ENCODE measurements around the gene SPSB3. TPM values are rescaled to one million over a fixed set of nuclear protein-coding genes. Genes with fewer than 3 reads are reported as not detected.

SPSB3 gene
- total and polyA plus RNA-seq, 9 of the 15 experiments (the other 6 are each of a cell fraction or from before 2014, with no cell fraction given): 0.39 to 37.4 (median 7.1) TPM

DNA sequence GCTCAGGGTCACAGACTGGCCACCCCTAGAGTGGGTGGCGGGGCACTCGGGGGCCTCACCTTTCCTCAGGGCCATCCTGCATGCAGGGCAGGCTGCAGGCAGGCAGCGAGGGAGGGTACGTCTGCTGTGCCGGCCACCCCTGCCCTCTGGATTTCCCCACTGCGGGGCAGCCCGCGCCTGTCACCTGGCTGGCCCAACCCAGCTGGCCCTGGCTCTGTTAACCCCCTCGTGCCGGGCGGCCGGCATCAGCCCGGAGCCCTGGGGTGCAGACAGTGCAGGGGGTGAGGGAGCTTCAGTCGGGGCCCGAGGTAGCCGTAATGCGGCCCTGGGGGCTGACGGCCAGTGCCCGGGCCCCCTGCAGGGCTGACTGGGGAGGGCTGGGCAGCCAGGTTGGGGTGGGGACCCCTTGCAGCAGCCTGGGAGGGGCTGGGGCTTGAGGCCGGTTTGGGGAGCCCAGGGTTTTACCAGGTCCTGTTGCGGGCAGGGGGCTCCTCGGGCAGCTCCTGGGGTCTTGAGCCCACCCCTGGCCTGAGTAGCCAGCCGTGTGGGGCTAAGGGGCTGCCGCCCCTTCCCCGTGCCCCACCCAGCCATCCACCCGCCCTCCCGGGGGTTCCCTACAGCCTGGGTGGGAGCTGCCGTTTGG, 11.3 kb upstream of the SPSB3 start, which contains the start of gene IGFALS:
TSS of gene IGFALS (minus strand) at position 128 of the 643 bp plus-strand sequence. CDS start at position 75, 53 bp downstream.
- in situ Hi-C loops (cut with MboI): no loop called here
- TF ChIP-seq POLR2G (IDR thresholded peaks at IDR 0.05; ENCODE audit: low read depth, low read length) (peak; percentile 43; the same call in 1 of the 2 replicates), ZNF76 (CRISPR knock-in tag; IDR thresholded peaks at IDR 0.05; ENCODE audit: borderline replicate concordance) (no peak), ARHGAP35 (IDR thresholded peaks at IDR 0.05; ENCODE audit: partially characterized antibody) (no peak), ZNF668 (CRISPR knock-in tag; IDR thresholded peaks at IDR 0.05) (no peak)
- TF ChIP-seq, protein P1, sequence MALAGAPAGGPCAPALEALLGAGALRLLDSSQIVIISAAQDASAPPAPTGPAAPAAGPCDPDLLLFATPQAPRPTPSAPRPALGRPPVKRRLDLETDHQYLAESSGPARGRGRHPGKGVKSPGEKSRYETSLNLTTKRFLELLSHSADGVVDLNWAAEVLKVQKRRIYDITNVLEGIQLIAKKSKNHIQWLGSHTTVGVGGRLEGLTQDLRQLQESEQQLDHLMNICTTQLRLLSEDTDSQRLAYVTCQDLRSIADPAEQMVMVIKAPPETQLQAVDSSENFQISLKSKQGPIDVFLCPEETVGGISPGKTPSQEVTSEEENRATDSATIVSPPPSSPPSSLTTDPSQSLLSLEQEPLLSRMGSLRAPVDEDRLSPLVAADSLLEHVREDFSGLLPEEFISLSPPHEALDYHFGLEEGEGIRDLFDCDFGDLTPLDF (CRISPR knock-in tag; IDR thresholded peaks at IDR 0.05): no peak
- intact Hi-C loops (cut with micrococcal nuclease): no loop called here
- Histone ChIP-seq H3K4me3 (no peak within 1 kb of the TSS), H3K9ac (ENCODE audit: insufficient read depth in 1 of 2, low read depth in 2 of 2, low read length in 2 of 2) (no peak within 1 kb of the TSS; a peak in 1 of 4 replicates), H2AFZ (ENCODE audit: low read depth, low read length) (no peak within 1 kb of the TSS), H3K9me3 (replicated peaks; ENCODE audit: control insufficient read depth, insufficient read depth, low read depth, low read length) (no peaks in the 10 kb centered on the region), H3K36me3 (ENCODE audit: control insufficient read depth, insufficient read depth, low read length) (peaks cover 16% of the 10 kb centered on the region; the same call in 1 of the 3 replicates), H3K4me2 (ENCODE audit: insufficient read depth, low read length) (no peak within 1 kb of the TSS), H3K79me2 (ENCODE audit: control insufficient read depth, insufficient read depth, low read length) (no peaks in the 10 kb centered on the region), H3K4me1 (replicated peaks in 1 of 2; ENCODE audit: control insufficient read depth in 2 of 2, insufficient read depth in 2 of 2, low read length in 2 of 2) (peaks cover 0 to 47% of the 10 kb centered on the region in 2 experiments; a peak in 2 of 5 replicates), H3K9me1 (ENCODE audit: control insufficient read depth, insufficient read depth, low read length) (no peaks in the 10 kb centered on the region), H4K20me1 (replicated peaks; ENCODE audit: control insufficient read depth, insufficient read depth, low read length) (no peaks in the 10 kb centered on the region), H3K27ac (ENCODE audit: extremely low read depth, low read depth, low read length) (no peak within 1 kb of the TSS), H3K27me3 (ENCODE audit: control insufficient read depth in 2 of 2, insufficient read depth in 2 of 2, low read length in 2 of 2) (no peaks in the 10 kb centered on the region)
- ChIA-PET CTCF (ENCODE audit: low intra/inter-chr PET ratio) (no interaction called here), POLR2A (interaction anchor here (0.8 to 1.2 kb wide), 2 partner anchors 11 to 13 kb away, joined by 3 to 5 read pairs; partner anchors contain the start of genes NUBP2 and SPSB3)
- WGBS (ENCODE audit: insufficient coverage, low coverage, missing lambda C conversion rate): 83% methylated on average over 19 of the region's 28 CpGs
- FAIRE-seq (no peak), DNase-seq (ENCODE audit: extremely low read depth in 1 of 4, low spot score in 3 of 4) (no peak), ATAC-seq (no peak)
- BruUV-seq (replicated peaks): no TSS peak

Measured in K562 (cell line).